ENCODE measurements around the gene TEX48. TPM values are rescaled to one million over a fixed set of nuclear protein-coding genes. Genes with fewer than 3 reads are reported as not detected.

TEX48 gene
- total and polyA plus RNA-seq, 10 of the 15 experiments (the other 5 are each of a cell fraction or from before 2014, with no cell fraction given): not detected

DNA sequence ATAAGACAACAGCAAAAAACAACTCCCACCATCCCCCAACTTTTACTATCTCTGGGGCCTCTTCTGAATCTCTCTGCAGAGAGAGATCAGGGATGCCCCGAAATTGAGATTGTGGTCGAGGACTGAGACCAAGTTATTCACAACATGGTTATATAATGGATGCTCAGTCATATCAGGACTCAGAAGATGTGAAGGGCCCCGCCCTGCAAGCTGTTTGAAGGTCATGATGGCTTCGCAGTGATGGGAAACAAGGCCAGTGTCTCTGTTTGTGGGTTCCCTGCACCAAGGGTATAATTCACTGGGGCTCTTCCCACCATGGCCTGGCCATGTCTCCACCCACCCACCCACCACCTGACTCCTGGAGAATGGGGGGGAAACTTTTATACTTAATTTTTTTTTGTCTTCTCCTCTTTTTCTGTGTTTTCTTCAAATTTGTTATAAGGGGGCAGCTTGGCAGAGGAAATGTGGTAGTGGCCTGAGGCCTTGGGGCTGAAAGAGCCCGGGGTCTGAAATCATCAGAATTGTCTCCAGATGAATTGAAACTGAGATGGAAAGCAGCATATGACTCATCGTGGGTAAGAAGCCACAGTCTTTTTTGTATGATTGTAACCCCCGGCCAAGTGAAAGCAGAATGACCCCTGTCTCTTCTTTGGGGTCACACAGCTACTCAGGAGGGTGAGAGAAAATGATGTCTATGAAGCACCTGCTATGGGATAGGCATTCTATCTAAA lies 15.0 kb upstream of the TEX48 start (continued):
- peak; percentile 47 for TF ChIP-seq MEF2B (IDR thresholded peaks at IDR 0.05; ENCODE audit: partially characterized antibody, poor library complexity, severe bottlenecking)
- TF ChIP-seq CBX5 (IDR thresholded peaks at IDR 0.05; ENCODE audit: low read depth): peak; percentile 68; the same call in 1 of the 2 replicates
- TF ChIP-seq LARP7 (IDR thresholded peaks at IDR 0.05): no peak
- TF ChIP-seq ZNF622 (IDR thresholded peaks at IDR 0.05): no peak
- TF ChIP-seq BMI1 (IDR thresholded peaks at IDR 0.05; ENCODE audit: borderline replicate concordance): no peak
- no peak for TF ChIP-seq MYC (IDR thresholded peaks at IDR 0.05; ENCODE audit: insufficient read depth, insufficient read length, insufficient replicate concordance, low read length, severe bottlenecking)
- peak; percentile 86 for TF ChIP-seq TCF12 (IDR thresholded peaks at IDR 0.05; ENCODE audit: low read depth, low read length)
- TF ChIP-seq, protein P1, sequence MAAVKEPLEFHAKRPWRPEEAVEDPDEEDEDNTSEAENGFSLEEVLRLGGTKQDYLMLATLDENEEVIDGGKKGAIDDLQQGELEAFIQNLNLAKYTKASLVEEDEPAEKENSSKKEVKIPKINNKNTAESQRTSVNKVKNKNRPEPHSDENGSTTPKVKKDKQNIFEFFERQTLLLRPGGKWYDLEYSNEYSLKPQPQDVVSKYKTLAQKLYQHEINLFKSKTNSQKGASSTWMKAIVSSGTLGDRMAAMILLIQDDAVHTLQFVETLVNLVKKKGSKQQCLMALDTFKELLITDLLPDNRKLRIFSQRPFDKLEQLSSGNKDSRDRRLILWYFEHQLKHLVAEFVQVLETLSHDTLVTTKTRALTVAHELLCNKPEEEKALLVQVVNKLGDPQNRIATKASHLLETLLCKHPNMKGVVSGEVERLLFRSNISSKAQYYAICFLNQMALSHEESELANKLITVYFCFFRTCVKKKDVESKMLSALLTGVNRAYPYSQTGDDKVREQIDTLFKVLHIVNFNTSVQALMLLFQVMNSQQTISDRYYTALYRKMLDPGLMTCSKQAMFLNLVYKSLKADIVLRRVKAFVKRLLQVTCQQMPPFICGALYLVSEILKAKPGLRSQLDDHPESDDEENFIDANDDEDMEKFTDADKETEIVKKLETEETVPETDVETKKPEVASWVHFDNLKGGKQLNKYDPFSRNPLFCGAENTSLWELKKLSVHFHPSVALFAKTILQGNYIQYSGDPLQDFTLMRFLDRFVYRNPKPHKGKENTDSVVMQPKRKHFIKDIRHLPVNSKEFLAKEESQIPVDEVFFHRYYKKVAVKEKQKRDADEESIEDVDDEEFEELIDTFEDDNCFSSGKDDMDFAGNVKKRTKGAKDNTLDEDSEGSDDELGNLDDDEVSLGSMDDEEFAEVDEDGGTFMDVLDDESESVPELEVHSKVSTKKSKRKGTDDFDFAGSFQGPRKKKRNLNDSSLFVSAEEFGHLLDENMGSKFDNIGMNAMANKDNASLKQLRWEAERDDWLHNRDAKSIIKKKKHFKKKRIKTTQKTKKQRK (IDR thresholded peaks at IDR 0.05; ENCODE audit: low read depth, low read length): no peak
- TF ChIP-seq SUZ12 (IDR thresholded peaks at IDR 0.05; ENCODE audit: unreplicated experiment): no peak
- peak; percentile 96 for TF ChIP-seq NFIC (IDR thresholded peaks at IDR 0.05; ENCODE audit: low read depth, low read length)
- TF ChIP-seq GATAD2B (conservative IDR thresholded peaks at IDR 0.05; ENCODE audit: low read depth): no peak
- TF ChIP-seq IRF4 (IDR thresholded peaks at IDR 0.05; ENCODE audit: low read depth, low read length): peak; percentile 96
- peak; percentile 38 to 57; a peak in 3 of 4 replicates for TF ChIP-seq IKZF2 (IDR thresholded peaks at IDR 0.05)
- TF ChIP-seq, protein P2, sequence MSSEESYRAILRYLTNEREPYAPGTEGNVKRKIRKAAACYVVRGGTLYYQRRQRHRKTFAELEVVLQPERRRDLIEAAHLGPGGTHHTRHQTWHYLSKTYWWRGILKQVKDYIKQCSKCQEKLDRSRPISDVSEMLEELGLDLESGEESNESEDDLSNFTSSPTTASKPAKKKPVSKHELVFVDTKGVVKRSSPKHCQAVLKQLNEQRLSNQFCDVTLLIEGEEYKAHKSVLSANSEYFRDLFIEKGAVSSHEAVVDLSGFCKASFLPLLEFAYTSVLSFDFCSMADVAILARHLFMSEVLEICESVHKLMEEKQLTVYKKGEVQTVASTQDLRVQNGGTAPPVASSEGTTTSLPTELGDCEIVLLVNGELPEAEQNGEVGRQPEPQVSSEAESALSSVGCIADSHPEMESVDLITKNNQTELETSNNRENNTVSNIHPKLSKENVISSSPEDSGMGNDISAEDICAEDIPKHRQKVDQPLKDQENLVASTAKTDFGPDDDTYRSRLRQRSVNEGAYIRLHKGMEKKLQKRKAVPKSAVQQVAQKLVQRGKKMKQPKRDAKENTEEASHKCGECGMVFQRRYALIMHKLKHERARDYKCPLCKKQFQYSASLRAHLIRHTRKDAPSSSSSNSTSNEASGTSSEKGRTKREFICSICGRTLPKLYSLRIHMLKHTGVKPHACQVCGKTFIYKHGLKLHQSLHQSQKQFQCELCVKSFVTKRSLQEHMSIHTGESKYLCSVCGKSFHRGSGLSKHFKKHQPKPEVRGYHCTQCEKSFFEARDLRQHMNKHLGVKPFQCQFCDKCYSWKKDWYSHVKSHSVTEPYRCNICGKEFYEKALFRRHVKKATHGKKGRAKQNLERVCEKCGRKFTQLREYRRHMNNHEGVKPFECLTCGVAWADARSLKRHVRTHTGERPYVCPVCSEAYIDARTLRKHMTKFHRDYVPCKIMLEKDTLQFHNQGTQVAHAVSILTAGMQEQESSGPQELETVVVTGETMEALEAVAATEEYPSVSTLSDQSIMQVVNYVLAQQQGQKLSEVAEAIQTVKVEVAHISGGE (CRISPR knock-in tag; IDR thresholded peaks at IDR 0.05): no peak
- no peak for TF ChIP-seq HDAC2 (IDR thresholded peaks at IDR 0.05)
- TF ChIP-seq, protein P3, sequence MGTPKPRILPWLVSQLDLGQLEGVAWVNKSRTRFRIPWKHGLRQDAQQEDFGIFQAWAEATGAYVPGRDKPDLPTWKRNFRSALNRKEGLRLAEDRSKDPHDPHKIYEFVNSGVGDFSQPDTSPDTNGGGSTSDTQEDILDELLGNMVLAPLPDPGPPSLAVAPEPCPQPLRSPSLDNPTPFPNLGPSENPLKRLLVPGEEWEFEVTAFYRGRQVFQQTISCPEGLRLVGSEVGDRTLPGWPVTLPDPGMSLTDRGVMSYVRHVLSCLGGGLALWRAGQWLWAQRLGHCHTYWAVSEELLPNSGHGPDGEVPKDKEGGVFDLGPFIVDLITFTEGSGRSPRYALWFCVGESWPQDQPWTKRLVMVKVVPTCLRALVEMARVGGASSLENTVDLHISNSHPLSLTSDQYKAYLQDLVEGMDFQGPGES (IDR thresholded peaks at IDR 0.05): no peak
- no peak for TF ChIP-seq ZSCAN29 (IDR thresholded peaks at IDR 0.05)
- TF ChIP-seq MYB (IDR thresholded peaks at IDR 0.05; ENCODE audit: borderline replicate concordance, low read depth, low read length): no peak
- TF ChIP-seq CREB1 (IDR thresholded peaks at IDR 0.05; ENCODE audit: low read depth): peak; percentile 53
- TF ChIP-seq NRF1 (conservative IDR thresholded peaks at IDR 0.05; ENCODE audit: low read depth, low read length): no peak
- no peak for TF ChIP-seq SPI1 (IDR thresholded peaks at IDR 0.05; ENCODE audit: borderline replicate concordance, insufficient read depth, low read depth, low read length)
- TF ChIP-seq PML (IDR thresholded peaks at IDR 0.05; ENCODE audit: low read length): peak; percentile 64
- TF ChIP-seq, protein P4, sequence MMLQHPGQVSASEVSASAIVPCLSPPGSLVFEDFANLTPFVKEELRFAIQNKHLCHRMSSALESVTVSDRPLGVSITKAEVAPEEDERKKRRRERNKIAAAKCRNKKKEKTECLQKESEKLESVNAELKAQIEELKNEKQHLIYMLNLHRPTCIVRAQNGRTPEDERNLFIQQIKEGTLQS (IDR thresholded peaks at IDR 0.05; ENCODE audit: borderline replicate concordance, extremely low read depth, low read depth, low read length): no peak
- no peak for TF ChIP-seq RAD51 (IDR thresholded peaks at IDR 0.05)
